RWPE2 (cell line): ENCODE measurements around the gene CEP112.

Experiments
- ATAC-seq: fragments of 200-7000 bp; cut with Tn5 transposase; 3 replicates; pipeline ENCODE4 v1.9.1; 2021; ENCODE audit warnings: low read depth
- DNase-seq: peaks from one replicate; pipeline ENCODE4 v3.0.0-alpha.2; 2020; ENCODE audit warnings: low spot score
- H3K27ac ChIP-seq: fragments of 450-650 bp; 2 replicates; pipeline ENCODE4 v1.5.1; 2017; ENCODE audit warnings: mild to moderate bottlenecking; ENCODE audit not compliant: poor library complexity, severe bottlenecking
- H3K27me3 ChIP-seq: fragments of 250-450 bp; sonication (Bioruptor Pico); 2 replicates; pipeline ENCODE4 v1.5.1; 2021; ENCODE audit warnings: mild to moderate bottlenecking, moderate library complexity; ENCODE audit not compliant: insufficient read depth, poor library complexity, severe bottlenecking
- H3K36me3 ChIP-seq: fragments of 250-450 bp; sonication (Bioruptor Pico); 2 replicates; pipeline ENCODE4 v1.5.1; 2020; ENCODE audit warnings: low read depth, mild to moderate bottlenecking, moderate library complexity
- H3K4me1 ChIP-seq: fragments of 250-450 bp; sonication (Bioruptor Pico); 2 replicates; pipeline ENCODE4 v1.5.1; 2021; ENCODE audit warnings: mild to moderate bottlenecking, moderate library complexity; ENCODE audit not compliant: insufficient read depth, poor library complexity, severe bottlenecking
- H3K4me3 ChIP-seq: fragments of 250-450 bp; sonication (Bioruptor Pico); 2 replicates; pipeline ENCODE4 v1.5.1; 2021; ENCODE audit warnings: mild to moderate bottlenecking, moderate library complexity; ENCODE audit not compliant: severe bottlenecking
- H3K9me3 ChIP-seq: fragments of 250-450 bp; sonication (Bioruptor Pico); 2 replicates; pipeline ENCODE4 v1.5.1; 2021; ENCODE audit warnings: mild to moderate bottlenecking, moderate library complexity; ENCODE audit not compliant: severe bottlenecking
- TF ChIP-seq, protein P1 (sequence below): fragments of 450-650 bp; IDR thresholded peaks from one replicate; pipeline ENCODE4 v1.5.1; 2017; ENCODE audit warnings: mild to moderate bottlenecking, moderate library complexity; ENCODE audit not compliant: poor library complexity, severe bottlenecking

Gene CEP112

GRCh38 chr17:65973237-65973636 lies 218.7 kb downstream of the CEP112 start:
- Histone ChIP-seq H3K9me3 (no peaks in the 10 kb centered on the region), H3K4me3 (no peak overlapping the region), H3K27ac (no peak overlapping the region), H3K27me3 (no peaks in the 10 kb centered on the region), H3K4me1 (no peaks in the 10 kb centered on the region), H3K36me3 (no peaks in the 10 kb centered on the region)
- ATAC-seq (no peak), DNase-seq (no peak)
- TF ChIP-seq, protein P1, sequence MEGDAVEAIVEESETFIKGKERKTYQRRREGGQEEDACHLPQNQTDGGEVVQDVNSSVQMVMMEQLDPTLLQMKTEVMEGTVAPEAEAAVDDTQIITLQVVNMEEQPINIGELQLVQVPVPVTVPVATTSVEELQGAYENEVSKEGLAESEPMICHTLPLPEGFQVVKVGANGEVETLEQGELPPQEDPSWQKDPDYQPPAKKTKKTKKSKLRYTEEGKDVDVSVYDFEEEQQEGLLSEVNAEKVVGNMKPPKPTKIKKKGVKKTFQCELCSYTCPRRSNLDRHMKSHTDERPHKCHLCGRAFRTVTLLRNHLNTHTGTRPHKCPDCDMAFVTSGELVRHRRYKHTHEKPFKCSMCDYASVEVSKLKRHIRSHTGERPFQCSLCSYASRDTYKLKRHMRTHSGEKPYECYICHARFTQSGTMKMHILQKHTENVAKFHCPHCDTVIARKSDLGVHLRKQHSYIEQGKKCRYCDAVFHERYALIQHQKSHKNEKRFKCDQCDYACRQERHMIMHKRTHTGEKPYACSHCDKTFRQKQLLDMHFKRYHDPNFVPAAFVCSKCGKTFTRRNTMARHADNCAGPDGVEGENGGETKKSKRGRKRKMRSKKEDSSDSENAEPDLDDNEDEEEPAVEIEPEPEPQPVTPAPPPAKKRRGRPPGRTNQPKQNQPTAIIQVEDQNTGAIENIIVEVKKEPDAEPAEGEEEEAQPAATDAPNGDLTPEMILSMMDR, result no peak

DNA sequence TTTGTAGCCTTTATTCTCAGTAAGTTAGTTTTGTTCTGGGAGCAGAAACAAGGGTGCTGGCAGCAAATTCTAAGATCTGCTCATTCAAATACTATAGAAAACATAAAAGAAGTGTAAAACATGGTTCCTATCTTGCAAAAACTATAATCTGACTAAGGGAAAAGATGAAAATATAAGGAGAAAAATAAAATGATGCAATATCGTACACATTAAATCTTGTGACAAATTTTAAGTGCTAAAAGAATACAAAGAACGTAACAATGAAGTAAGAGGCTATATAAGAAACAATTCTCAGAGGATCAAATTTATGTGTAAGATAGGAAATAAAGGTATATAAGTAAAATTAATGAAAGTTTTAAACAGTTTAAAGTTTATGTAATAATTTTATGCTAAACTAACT lies 224.6 kb downstream of the CEP112 start:
- H3K36me3 ChIP-seq, result no peaks in the 10 kb centered on the region
- no peaks in the 10 kb centered on the region for H3K4me1 ChIP-seq
- H3K4me3 ChIP-seq, result no peak overlapping the region
- ATAC-seq, result no peak
- TF ChIP-seq, protein P1, result no peak
- no peak overlapping the region for H3K27ac ChIP-seq
- H3K27me3 ChIP-seq, result no peaks in the 10 kb centered on the region
- no peak for DNase-seq
- H3K9me3 ChIP-seq, result no peaks in the 10 kb centered on the region

DNA sequence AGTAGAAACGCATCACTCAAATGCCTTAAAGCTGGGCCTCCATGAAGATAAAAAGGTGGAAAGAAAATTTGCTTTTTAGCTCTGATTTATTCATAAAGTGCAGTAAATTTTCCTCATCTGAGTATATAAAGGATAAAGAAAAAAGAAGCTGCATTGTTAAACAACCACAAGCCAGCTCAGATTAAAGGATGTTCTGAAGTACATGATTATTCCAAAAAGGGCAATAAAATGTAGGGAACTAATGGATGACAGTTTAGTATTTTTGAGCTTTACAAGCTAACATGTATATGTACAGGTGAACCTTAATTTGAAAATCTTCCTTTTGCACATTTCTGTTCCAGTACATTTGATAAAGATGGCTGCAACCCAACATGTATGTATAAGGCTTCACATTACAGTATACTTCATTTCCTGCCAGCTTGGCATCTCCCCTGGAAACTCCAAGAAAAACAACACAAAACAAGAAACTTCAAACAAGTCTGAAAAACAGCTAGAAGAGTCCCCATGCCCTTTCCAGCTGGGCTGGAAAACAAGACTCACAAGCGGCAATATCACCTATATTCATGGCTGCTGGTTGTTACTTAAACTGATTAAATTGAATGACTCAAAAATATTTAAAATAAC lies 225.7 kb downstream of the CEP112 start:
- Histone ChIP-seq H3K4me3 (no peak overlapping the region), H3K4me1 (no peaks in the 10 kb centered on the region), H3K36me3 (no peaks in the 10 kb centered on the region), H3K27me3 (no peaks in the 10 kb centered on the region), H3K27ac (no peak overlapping the region), H3K9me3 (no peaks in the 10 kb centered on the region)
- ATAC-seq (no peak), DNase-seq (no peak)
- TF ChIP-seq, protein P1, result no peak

DNA sequence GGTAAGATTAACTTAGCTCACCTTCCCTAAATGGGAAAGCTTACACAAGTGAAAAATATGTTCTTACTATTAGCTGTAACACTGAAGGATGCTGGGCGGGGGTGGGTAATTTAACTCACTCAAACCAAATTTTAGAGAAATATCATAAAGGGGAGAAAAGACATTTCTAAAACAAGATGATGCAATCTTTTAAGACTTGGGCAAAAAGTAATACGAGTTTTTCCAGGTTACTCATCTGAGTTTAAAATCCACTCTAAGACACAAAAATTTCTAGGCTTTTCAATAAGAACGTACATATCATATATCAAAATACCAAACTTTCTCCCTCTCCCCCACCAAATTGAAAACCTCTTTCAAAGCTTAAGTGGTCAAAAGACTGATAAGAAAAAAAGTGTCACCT lies 228.8 kb downstream of the CEP112 start:
- no peaks in the 10 kb centered on the region for H3K9me3 ChIP-seq
- H3K27me3 ChIP-seq, result no peaks in the 10 kb centered on the region
- no peak for ATAC-seq
- no peak for DNase-seq
- H3K36me3 ChIP-seq, result no peaks in the 10 kb centered on the region
- TF ChIP-seq, protein P1, result no peak
- no peaks in the 10 kb centered on the region for H3K4me1 ChIP-seq
- no peak overlapping the region for H3K4me3 ChIP-seq
- H3K27ac ChIP-seq, result no peak overlapping the region

DNA sequence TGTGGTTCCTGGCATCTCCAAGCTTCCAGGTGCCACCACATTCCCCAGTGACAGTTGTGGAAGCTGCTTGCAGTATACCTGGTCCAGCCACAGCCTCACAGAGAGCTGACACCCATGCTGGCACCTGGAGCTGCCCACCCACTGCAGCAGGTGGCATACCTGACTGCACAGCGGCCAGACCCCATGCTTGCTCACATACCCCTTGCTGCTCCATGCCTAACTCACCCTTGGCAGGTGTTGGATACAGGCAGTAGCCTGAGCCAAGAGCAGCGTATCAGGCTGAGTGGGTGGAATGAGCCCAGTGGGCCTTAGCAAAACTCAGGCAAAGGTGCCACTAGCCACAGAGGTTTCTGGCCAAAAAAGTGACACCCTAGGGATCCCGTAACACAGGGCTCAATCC lies 232.3 kb downstream of the CEP112 start:
- TF ChIP-seq, protein P1, result no peak
- Histone ChIP-seq H3K27me3 (no peaks in the 10 kb centered on the region), H3K9me3 (no peaks in the 10 kb centered on the region), H3K27ac (no peak overlapping the region), H3K36me3 (no peaks in the 10 kb centered on the region), H3K4me3 (no peak overlapping the region), H3K4me1 (no peaks in the 10 kb centered on the region)
- DNase-seq, result no peak
- no peak for ATAC-seq
